Stimulated activated CD4-positive, alpha-beta T cell treated with anti-CD3 and anti-CD28 coated beads, Interleukin-4, amount 100 ng/mL, for 1 hour (primary cell): ENCODE measurements around the gene GGA2.
"Not testable (repeated sequence)": the region's sequence is repeated elsewhere in the genome, so short reads cannot be mapped to it uniquely, and the experiment has no call there.

ENCODE experiments used
- DNase-seq: peaks from one replicate; pipeline ENCODE4 v3.0.0-alpha.2; 2020

Gene GGA2

GRCh38 chr16:23510164-23510914, at the start of gene GGA2:
Gene GGA2, minus strand, starts transcription at chr16:23510494. Its CDS starts 83 bp downstream, at chr16:23510411.
- DNase-seq: peak; percentile 80

- peak; percentile 28 for DNase-seq
These were observed 47.7 kb upstream of the GGA2 start for GRCh38 chr16:23557779-23558702.

GRCh38 chr16:23556881-23557778, 46.8 kb upstream of the GGA2 start, which contains the start of the genes EARS2 and UBFD1:
Gene EARS2, minus strand, starts transcription at chr16:23557350. Its CDS starts 7 bp downstream, at chr16:23557343.
Gene UBFD1, plus strand, starts transcription at chr16:23557727. Its CDS starts 16 bp downstream, at chr16:23557743.
- peak; percentile 97 for DNase-seq

GRCh38 chr16:23554536-23554935, 44.2 kb upstream of the GGA2 start:
- DNase-seq: no peak

- DNase-seq: no peak
These were observed 41.9 kb upstream of the GGA2 start for GRCh38 chr16:23552161-23552560.

GRCh38 chr16:23549938-23550337, 39.6 kb upstream of the GGA2 start:
- DNase-seq: no peak

GRCh38 chr16:23544436-23544835, 34.1 kb upstream of the GGA2 start:
- DNase-seq: no peak

- not testable (repeated sequence) for DNase-seq
These were observed 30.5 kb upstream of the GGA2 start for GRCh38 chr16:23540817-23541178.

GRCh38 chr16:23539984-23540816, 29.9 kb upstream of the GGA2 start:
- DNase-seq: no peak

GRCh38 chr16:23538919-23539278, 28.6 kb upstream of the GGA2 start:
- DNase-seq: no peak

- no peak for DNase-seq
These were observed 27.1 kb upstream of the GGA2 start for GRCh38 chr16:23537390-23537789.

- no peak for DNase-seq
These were observed 25.6 kb upstream of the GGA2 start for GRCh38 chr16:23535901-23536300.

- DNase-seq: no peak
These were observed 24.9 kb upstream of the GGA2 start for GRCh38 chr16:23534868-23535860.

GRCh38 chr16:23532448-23532847, 22.2 kb upstream of the GGA2 start:
- DNase-seq: no peak

GRCh38 chr16:23530062-23530461, 19.8 kb upstream of the GGA2 start:
- DNase-seq: no peak

GRCh38 chr16:23528644-23529310, 18.5 kb upstream of the GGA2 start:
- no peak for DNase-seq

- no peak for DNase-seq
These were observed 17.8 kb upstream of the GGA2 start for GRCh38 chr16:23527961-23528643.

GRCh38 chr16:23524886-23525285, 14.6 kb upstream of the GGA2 start:
- DNase-seq: no peak

GRCh38 chr16:23523876-23524385, 13.6 kb upstream of the GGA2 start:
- no peak for DNase-seq
